Inflammatory macrophage treated with lipopolysaccharide for 1 hour (primary cell): ENCODE data around the gene NOA1.
"Not testable (repeated sequence)": the region's sequence is repeated elsewhere in the genome, so short reads cannot be mapped to it uniquely, and the experiment has no call there.

ENCODE experiments used
- DNase-seq, 2 donors: peaks; one replicate each; pipeline ENCODE4 v3.0.0-alpha.2; 2020 to 2022

NOA1 gene

DNA sequence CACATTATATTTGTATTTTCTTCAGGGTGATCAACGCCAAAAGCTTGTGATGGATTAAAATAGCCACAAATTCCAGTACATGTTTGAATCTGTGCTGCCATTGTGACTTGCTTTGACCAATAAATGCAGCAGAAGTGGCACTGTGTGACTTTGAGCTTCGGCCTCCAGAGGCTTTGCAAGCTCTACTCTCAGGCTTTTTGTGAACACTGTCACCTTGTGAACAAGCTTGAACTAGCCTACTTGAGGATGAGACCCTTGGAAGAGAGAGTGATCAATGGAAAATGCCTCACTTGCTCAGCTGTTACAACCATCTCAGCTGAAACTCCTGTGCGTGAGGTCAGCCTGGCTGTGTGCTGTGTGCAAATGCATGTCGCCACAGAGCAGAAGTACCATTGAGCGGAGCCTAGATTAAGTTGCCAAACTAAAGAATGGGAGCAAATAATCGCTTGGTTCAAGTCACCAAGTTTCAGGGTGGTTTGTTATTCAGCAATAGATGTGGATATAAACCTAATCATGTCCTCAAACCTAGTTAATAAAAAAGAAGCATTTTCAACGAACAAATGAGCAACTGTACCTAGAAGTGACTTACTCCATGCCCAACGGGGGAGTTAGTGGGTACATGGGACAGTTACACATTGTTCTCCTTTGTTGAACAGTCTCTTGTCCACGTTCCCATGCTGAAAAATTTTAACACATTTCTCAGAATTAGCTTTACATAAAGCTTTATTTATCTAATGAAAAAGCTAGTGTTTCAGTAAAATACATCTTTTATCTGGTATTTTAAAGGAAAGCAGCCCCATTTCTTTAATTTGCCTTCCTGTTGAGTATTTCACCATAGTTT lies 23.5 kb downstream of the NOA1 start:
- no peak for DNase-seq

DNA sequence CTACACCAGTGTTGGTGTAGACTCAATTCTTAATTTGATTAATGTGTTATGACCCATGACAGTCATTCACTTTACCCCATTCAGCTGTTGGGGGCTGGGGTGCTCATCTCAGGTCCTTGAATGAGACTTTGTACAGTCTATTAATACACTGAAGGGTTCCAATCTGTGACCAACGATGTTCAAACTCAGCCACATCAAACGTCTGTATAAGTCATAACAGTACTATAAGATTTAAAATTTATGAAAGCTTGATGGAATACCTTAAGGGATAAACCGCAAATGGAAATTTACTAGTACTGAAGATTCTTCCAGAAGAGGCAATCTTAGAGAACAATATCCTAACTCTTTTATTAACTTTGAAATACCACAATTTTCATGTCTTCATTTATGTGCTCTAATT lies 36.0 kb downstream of the NOA1 start:
- DNase-seq = no peak

GRCh38 chr4:56940971-56941370 lies 36.4 kb downstream of the NOA1 start:
- DNase-seq = no peak

GRCh38 chr4:56940403-56940802 lies 37.0 kb downstream of the NOA1 start:
- DNase-seq = no peak

GRCh38 chr4:56939826-56940225 lies 37.6 kb downstream of the NOA1 start:
- DNase-seq = not testable (repeated sequence)

GRCh38 chr4:56937262-56937661 lies 40.1 kb downstream of the NOA1 start:
- DNase-seq = no peak

DNA sequence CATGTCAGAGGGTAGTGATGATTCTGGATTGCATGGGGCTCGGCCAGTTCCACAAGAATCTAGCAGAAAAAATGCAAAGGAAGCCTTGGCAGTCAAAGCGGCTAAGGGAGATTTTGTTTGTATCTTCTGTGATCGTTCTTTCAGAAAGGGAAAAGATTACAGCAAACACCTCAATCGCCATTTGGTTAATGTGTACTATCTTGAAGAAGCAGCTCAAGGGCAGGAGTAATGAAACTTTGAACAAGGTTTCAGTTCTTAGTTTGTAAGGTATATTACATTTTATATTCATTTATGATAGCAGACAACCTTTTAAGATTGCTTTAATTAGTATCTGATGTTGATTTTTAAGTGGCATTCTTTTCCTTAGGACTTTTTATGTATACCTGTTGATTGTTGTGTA lies 45.5 kb downstream of the NOA1 start:
- no peak for DNase-seq

DNA sequence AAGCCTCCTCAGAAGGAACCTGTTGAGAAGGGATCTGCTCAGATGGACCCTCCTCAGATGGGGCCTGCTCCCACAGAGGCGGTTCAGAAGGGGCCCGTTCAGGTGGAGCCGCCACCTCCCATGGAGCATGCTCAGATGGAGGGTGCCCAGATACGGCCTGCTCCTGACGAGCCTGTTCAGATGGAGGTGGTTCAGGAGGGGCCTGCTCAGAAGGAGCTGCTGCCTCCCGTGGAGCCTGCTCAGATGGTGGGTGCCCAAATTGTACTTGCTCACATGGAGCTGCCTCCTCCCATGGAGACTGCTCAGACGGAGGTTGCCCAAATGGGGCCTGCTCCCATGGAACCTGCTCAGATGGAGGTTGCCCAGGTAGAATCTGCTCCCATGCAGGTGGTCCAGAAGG lies 46.8 kb downstream of the NOA1 start:
- DNase-seq = no peak

- DNase-seq = no peak
Observed at GRCh38 chr4:56927196-56927595, 50.2 kb downstream of the NOA1 start.

DNA sequence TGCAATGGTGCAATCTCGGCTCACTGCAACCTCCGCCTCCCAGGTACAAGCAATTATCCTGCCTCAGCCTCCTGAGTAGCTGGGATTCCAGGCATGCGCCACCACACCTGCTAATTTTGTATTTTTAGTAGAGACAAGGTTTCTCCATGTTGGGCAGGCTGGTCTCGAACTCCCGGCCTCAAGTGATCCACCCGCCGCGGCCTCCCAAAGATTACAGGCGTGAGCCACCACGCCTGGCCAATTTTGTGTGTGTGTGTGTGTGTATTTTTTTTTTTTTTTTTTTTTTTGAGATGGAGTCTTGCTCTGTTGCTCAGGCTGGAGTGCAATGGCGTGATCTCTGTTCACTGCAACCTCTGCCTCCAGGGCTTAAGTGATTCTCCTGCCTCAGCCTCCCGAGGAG lies 62.4 kb downstream of the NOA1 start:
- DNase-seq = not testable (repeated sequence)

- DNase-seq = no peak
Observed at GRCh38 chr4:56914336-56914735, 63.1 kb downstream of the NOA1 start.
